Measurements from ENCODE around the gene BICDL2.

GRCh38 chr16:3007957-3008689 is 28.6 kb downstream of the BICDL2 start:
- TF ChIP-seq HDGF (IDR thresholded peaks at IDR 0.05; ENCODE audit: borderline replicate concordance) (no peak), ELF4 (IDR thresholded peaks at IDR 0.05) (no peak), LEF1 (IDR thresholded peaks at IDR 0.05; ENCODE audit: borderline replicate concordance) (no peak), FOXM1 (IDR thresholded peaks at IDR 0.05; ENCODE audit: borderline replicate concordance) (no peak), FOXA1 (IDR thresholded peaks at IDR 0.05) (no peak), SP1 (IDR thresholded peaks at IDR 0.05) (no peak)
